ENCODE results near the gene MGAT3. TPM values are rescaled to one million over a fixed set of nuclear protein-coding genes. Genes with fewer than 3 reads are reported as not detected.
A peak's percentile ranks its signal among the peaks of the same experiment; 100 is the strongest.

MGAT3 gene
- total RNA-seq (2021; ENCODE audit: unreplicated experiment): 0.57 TPM
- polyA plus RNA-seq (2012; ENCODE audit: insufficient read length): 1.9 TPM
- percentile 19 among the genes with signal in this experiment for Bru-seq, nascent RNA
- percentile 22 among the genes with signal in this experiment for BruChase-seq, experiment 1, labeled RNA remaining after a 2-hour chase
- percentile 27 among the genes with signal in this experiment for BruChase-seq, experiment 2, labeled RNA remaining after a 6-hour chase
- long read RNA-seq, full-length matches to known transcripts: 1 of 3 reads
- long read RNA-seq, partial matches to known transcripts: 0 of 3 reads
- long read RNA-seq, other reads (novel, unspliced or antisense): 2 of 3 reads

- intact Hi-C loops (cut with micrococcal nuclease; ENCODE audit: unreplicated experiment) (no loop called here), in situ Hi-C loops (cut with HindIII; ENCODE audit: low pct_unique_long_range_greater_than_20kb, low sequenced_read_pairs) (no loop called here)
- ChIA-PET CTCF (no interaction called here), POLR2A (no interaction called here)
- Histone ChIP-seq H3K4me3 (ENCODE audit: low read depth in 2 of 2, low read length in 2 of 2) (peak within 1 kb of the TSS in 1 of 2 experiments; percentile 22; a peak in 1 of 4 replicates), H3K9me3 (ENCODE audit: control insufficient read depth, insufficient read depth, low read depth, low read length) (no peaks in the 10 kb centered on the region), H3K27ac (ENCODE audit: low read length) (no peak within 1 kb of the TSS), H3K36me3 (ENCODE audit: control insufficient read depth, insufficient read depth, low read length) (no peaks in the 10 kb centered on the region), H3K27me3 (ENCODE audit: control insufficient read depth, insufficient read depth, low read length) (no peaks in the 10 kb centered on the region), H3K4me1 (ENCODE audit: control insufficient read depth, insufficient read depth, low read length) (no peaks in the 10 kb centered on the region)
- TF ChIP-seq TCF7L2 (IDR thresholded peaks at IDR 0.05; ENCODE audit: low read depth, low read length): no peak
- no peak for TF ChIP-seq POLR2AphosphoS5 (IDR thresholded peaks at IDR 0.05; ENCODE audit: low read depth, low read length)
- TF ChIP-seq SIN3A (IDR thresholded peaks at IDR 0.05; ENCODE audit: borderline replicate concordance, insufficient read depth, low read depth, low read length): no peak
- no peak for TF ChIP-seq REST (IDR thresholded peaks at IDR 0.05; ENCODE audit: insufficient read depth in 1 of 2, low read depth in 2 of 2, low read length in 1 of 2)
- no peak for TF ChIP-seq CTCF (IDR thresholded peaks at IDR 0.05)
- DNase-seq (ENCODE audit: low read depth, low spot score) (no peak), ATAC-seq (peak; percentile 38; the same call in 1 of the 2 replicates)
- BruUV-seq (replicated peaks): no TSS peak
Measured at GRCh38 chr22:39456522-39457197, at the start of gene MGAT3. TSS of gene MGAT3 (plus strand) at chr22:39457012. CDS start at chr22:39487348, 30,336 bp downstream.

GRCh38 chr22:39408173-39408572, 48.6 kb upstream of the MGAT3 start:
- Histone ChIP-seq H3K27ac (ENCODE audit: low read length) (no peak overlapping the region), H3K36me3 (ENCODE audit: control insufficient read depth, insufficient read depth, low read length) (no peaks in the 10 kb centered on the region), H3K4me1 (ENCODE audit: control insufficient read depth, insufficient read depth, low read length) (no peaks in the 10 kb centered on the region), H3K27me3 (ENCODE audit: control insufficient read depth, insufficient read depth, low read length) (no peaks in the 10 kb centered on the region), H3K4me3 (ENCODE audit: low read depth in 2 of 2, low read length in 2 of 2) (no peak overlapping the region), H3K9me3 (ENCODE audit: control insufficient read depth, insufficient read depth, low read depth, low read length) (no peaks in the 10 kb centered on the region)
- intact Hi-C loops (cut with micrococcal nuclease; ENCODE audit: unreplicated experiment) (no loop called here), in situ Hi-C loops (cut with HindIII; ENCODE audit: low pct_unique_long_range_greater_than_20kb, low sequenced_read_pairs) (no loop called here)
- DNase-seq (ENCODE audit: low read depth, low spot score) (no peak), ATAC-seq (no peak)
- POLR2A ChIA-PET: no interaction called here
- TF ChIP-seq TCF7L2 (IDR thresholded peaks at IDR 0.05; ENCODE audit: low read depth, low read length): no peak
- TF ChIP-seq REST (IDR thresholded peaks at IDR 0.05; ENCODE audit: insufficient read depth in 1 of 2, low read depth in 2 of 2, low read length in 1 of 2): no peak
- no peak for TF ChIP-seq POLR2AphosphoS5 (IDR thresholded peaks at IDR 0.05; ENCODE audit: low read depth, low read length)
- no peak for TF ChIP-seq CTCF (IDR thresholded peaks at IDR 0.05)
- no peak for TF ChIP-seq SIN3A (IDR thresholded peaks at IDR 0.05; ENCODE audit: borderline replicate concordance, insufficient read depth, low read depth, low read length)
- CTCF ChIA-PET: no interaction called here
- no TSS peak for BruUV-seq (replicated peaks)
